WTC11 (cell line): ENCODE data around the gene CD84.

Source experiments
- ESRRA ChIP-seq: sonication (generic); formaldehyde crosslinking; IDR thresholded peaks from 2 replicates; pipeline ENCODE4 v1.8.1; 2022; ENCODE audit warnings: mild to moderate bottlenecking, missing genetic modification reagents, borderline replicate concordance
- SP1 ChIP-seq: sonication (generic); formaldehyde crosslinking; conservative IDR thresholded peaks from 2 replicates; pipeline ENCODE4 v1.8.1; 2022; ENCODE audit warnings: missing genetic modification reagents
- ZNF232 ChIP-seq: sonication (generic); formaldehyde crosslinking; IDR thresholded peaks from 2 replicates; pipeline ENCODE4 v1.8.0; 2022; ENCODE audit warnings: mild to moderate bottlenecking, missing genetic modification reagents
- TF ChIP-seq, protein P1 (sequence below): fragments of 200-600 bp; IDR thresholded peaks from 2 replicates; pipeline ENCODE4 v1.8.0; 2022; ENCODE audit warnings: antibody characterized with exemption

DNA sequence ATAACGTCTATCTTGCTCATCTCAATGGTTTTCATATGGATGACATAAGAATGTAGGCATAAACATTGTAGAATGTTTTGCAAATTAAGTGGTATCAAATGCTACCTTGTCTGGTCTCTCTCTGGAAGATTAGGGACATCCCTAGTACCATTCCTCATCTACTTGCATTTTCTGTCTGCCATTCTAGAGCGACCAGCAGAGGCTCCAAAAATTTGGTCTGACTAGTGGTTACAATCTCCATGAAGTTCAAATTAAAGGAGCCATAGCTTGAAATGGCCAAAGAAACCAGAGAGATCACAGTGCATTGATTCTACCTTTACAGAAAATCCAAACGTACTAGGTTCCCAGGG lies 1.1 kb downstream of the CD84 start:
- TF ChIP-seq, protein P1, sequence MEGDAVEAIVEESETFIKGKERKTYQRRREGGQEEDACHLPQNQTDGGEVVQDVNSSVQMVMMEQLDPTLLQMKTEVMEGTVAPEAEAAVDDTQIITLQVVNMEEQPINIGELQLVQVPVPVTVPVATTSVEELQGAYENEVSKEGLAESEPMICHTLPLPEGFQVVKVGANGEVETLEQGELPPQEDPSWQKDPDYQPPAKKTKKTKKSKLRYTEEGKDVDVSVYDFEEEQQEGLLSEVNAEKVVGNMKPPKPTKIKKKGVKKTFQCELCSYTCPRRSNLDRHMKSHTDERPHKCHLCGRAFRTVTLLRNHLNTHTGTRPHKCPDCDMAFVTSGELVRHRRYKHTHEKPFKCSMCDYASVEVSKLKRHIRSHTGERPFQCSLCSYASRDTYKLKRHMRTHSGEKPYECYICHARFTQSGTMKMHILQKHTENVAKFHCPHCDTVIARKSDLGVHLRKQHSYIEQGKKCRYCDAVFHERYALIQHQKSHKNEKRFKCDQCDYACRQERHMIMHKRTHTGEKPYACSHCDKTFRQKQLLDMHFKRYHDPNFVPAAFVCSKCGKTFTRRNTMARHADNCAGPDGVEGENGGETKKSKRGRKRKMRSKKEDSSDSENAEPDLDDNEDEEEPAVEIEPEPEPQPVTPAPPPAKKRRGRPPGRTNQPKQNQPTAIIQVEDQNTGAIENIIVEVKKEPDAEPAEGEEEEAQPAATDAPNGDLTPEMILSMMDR, result no peak
- TF ChIP-seq ESRRA (CRISPR knock-in tag) (no peak), SP1 (CRISPR knock-in tag) (no peak), ZNF232 (CRISPR knock-in tag) (no peak)
